ENCODE data around the gene ARL5C.

DNA sequence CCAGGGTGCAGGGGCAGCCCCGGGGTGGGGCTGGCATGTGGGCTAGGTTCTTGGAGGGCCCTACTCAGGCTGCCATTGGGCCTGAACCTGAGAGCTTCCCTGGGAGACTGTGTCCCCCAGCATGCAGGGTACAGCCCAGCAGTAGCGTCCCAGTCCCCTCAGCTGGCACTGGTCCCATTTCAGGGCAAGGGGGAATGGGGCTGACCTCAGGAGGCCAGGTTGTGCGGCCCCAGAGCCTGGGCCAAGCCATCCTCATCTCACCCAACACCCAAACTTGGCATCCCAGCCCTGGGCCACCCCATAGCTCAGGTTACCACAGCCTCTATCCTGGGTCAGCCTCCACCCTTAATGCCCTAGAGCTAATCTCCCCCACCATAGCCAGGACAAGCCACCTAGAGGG lies 20.8 kb downstream of the ARL5C start:
- TF ChIP-seq, protein P1, sequence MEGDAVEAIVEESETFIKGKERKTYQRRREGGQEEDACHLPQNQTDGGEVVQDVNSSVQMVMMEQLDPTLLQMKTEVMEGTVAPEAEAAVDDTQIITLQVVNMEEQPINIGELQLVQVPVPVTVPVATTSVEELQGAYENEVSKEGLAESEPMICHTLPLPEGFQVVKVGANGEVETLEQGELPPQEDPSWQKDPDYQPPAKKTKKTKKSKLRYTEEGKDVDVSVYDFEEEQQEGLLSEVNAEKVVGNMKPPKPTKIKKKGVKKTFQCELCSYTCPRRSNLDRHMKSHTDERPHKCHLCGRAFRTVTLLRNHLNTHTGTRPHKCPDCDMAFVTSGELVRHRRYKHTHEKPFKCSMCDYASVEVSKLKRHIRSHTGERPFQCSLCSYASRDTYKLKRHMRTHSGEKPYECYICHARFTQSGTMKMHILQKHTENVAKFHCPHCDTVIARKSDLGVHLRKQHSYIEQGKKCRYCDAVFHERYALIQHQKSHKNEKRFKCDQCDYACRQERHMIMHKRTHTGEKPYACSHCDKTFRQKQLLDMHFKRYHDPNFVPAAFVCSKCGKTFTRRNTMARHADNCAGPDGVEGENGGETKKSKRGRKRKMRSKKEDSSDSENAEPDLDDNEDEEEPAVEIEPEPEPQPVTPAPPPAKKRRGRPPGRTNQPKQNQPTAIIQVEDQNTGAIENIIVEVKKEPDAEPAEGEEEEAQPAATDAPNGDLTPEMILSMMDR (IDR thresholded peaks at IDR 0.05; ENCODE audit: low read depth, low read length, missing input control) = no peak
- no peak for TF ChIP-seq FOXA1 (IDR thresholded peaks at IDR 0.05)
- TF ChIP-seq YY1 (IDR thresholded peaks at IDR 0.05) = no peak
- TF ChIP-seq GABPA (IDR thresholded peaks at IDR 0.05 in 1 of 2, conservative IDR thresholded peaks at IDR 0.05 in 1 of 2) = no peak
- TF ChIP-seq FOXA2 (IDR thresholded peaks at IDR 0.05) = no peak
- TF ChIP-seq, protein P2, sequence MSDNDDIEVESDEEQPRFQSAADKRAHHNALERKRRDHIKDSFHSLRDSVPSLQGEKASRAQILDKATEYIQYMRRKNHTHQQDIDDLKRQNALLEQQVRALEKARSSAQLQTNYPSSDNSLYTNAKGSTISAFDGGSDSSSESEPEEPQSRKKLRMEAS (IDR thresholded peaks at IDR 0.05) = no peak
- no peak for TF ChIP-seq ATF3 (IDR thresholded peaks at IDR 0.05)
- no peak for TF ChIP-seq EGR1 (IDR thresholded peaks at IDR 0.05; ENCODE audit: low read depth in 2 of 2)
- no peak for TF ChIP-seq HNF4G (IDR thresholded peaks at IDR 0.05)
- TF ChIP-seq RAD21 (IDR thresholded peaks at IDR 0.05) = no peak
- TF ChIP-seq TAF1 (conservative IDR thresholded peaks at IDR 0.05) = no peak

Measured in liver (tissue), 3 donors.